Measurements from ENCODE around the gene CDC42EP1.
"Not testable (repeated sequence)": the region's sequence is repeated elsewhere in the genome, so short reads cannot be mapped to it uniquely, and the experiment has no call there.

- TF ChIP-seq, protein P1, sequence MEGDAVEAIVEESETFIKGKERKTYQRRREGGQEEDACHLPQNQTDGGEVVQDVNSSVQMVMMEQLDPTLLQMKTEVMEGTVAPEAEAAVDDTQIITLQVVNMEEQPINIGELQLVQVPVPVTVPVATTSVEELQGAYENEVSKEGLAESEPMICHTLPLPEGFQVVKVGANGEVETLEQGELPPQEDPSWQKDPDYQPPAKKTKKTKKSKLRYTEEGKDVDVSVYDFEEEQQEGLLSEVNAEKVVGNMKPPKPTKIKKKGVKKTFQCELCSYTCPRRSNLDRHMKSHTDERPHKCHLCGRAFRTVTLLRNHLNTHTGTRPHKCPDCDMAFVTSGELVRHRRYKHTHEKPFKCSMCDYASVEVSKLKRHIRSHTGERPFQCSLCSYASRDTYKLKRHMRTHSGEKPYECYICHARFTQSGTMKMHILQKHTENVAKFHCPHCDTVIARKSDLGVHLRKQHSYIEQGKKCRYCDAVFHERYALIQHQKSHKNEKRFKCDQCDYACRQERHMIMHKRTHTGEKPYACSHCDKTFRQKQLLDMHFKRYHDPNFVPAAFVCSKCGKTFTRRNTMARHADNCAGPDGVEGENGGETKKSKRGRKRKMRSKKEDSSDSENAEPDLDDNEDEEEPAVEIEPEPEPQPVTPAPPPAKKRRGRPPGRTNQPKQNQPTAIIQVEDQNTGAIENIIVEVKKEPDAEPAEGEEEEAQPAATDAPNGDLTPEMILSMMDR (IDR thresholded peaks at IDR 0.05): not testable (repeated sequence)
- TF ChIP-seq POLR2AphosphoS5 (IDR thresholded peaks at IDR 0.05): not testable (repeated sequence)
Measured at GRCh38 chr22:37591081-37591480, 30.8 kb downstream of the CDC42EP1 start.
